Transverse colon (tissue), 4 donors: ENCODE data around the gene KCTD21. TPM values are rescaled to one million over a fixed set of nuclear protein-coding genes. Genes with fewer than 3 reads are reported as not detected.

Experiments used
- DNase-seq: peaks from one replicate; pipeline ENCODE4 v3.0.0-alpha.2; 2019
- H3K27ac ChIP-seq, 4 donors: fragments of 200-600 bp; sonication (generic); 2 replicates each; pipeline ENCODE4 v1.5.1; 2016 to 2018; ENCODE audit warnings: inconsistent platforms in 4 of 4
- H3K27me3 ChIP-seq: fragments of 200-600 bp; sonication (generic); 2 replicates; pipeline ENCODE4 v1.5.1; 2017; ENCODE audit warnings: inconsistent platforms
- H3K36me3 ChIP-seq, 4 donors: fragments of 200-600 bp; sonication (generic); 2 replicates each; pipeline ENCODE4 v1.5.1; 2017 to 2019; ENCODE audit warnings: inconsistent platforms in 4 of 4
- H3K4me1 ChIP-seq, 4 donors: fragments of 200-600 bp; sonication (generic); 2 replicates each; pipeline ENCODE4 v1.5.1; 2017 to 2020; ENCODE audit warnings: inconsistent platforms in 4 of 4
- H3K4me3 ChIP-seq, 4 donors: fragments of 200-600 bp; sonication (generic); 1 replicate in 1 of 4; 2 replicates in 3 of 4; pipeline versions ENCODE4 v1.5.1 to v1.6.1; 2017 to 2019; ENCODE audit warnings: inconsistent platforms in 4 of 4
- H3K9me3 ChIP-seq, 2 donors: fragments of 200-600 bp; sonication (generic); 2 replicates each; pipeline ENCODE4 v1.5.1; 2017 to 2019; ENCODE audit warnings: inconsistent platforms in 2 of 2
- EP300 ChIP-seq: sonication (generic); formaldehyde crosslinking; IDR thresholded peaks from one replicate; pipeline ENCODE4 v1.6.1; 2017; ENCODE audit warnings: antibody characterized with exemption, low read depth
- POLR2A ChIP-seq: fragments of 450-650 bp; IDR thresholded peaks from one replicate; pipeline ENCODE4 v1.6.1; 2016; ENCODE audit warnings: antibody characterized with exemption, mild to moderate bottlenecking, moderate library complexity
- POLR2AphosphoS5 ChIP-seq, 3 donors: sonication (generic); formaldehyde crosslinking; IDR thresholded peaks; one replicate each; pipeline ENCODE4 v1.6.1; 2016; ENCODE audit warnings: antibody characterized with exemption in 3 of 3
- WGBS, 2 donors: methylation state at CpG; one replicate each; pipeline ENCODE4 v1.1.5; 2018; ENCODE audit warnings: low coverage in 1 of 2; 5-methylcytosine and 5-hydroxymethylcytosine counted together
- in situ Hi-C, 4 donors: fragments of 200-750 bp; cut with MboI; loops; one replicate each; pipeline versions ENCODE4 v1.15.0 to v1.15.1; 2017; ENCODE audit warnings: low sequenced_read_pairs in 3 of 4, low pct_ligation_motif_present in 1 of 4, low pct_unique_long_range_greater_than_20kb in 1 of 4
- intact Hi-C: fragments of 100-400 bp; cut with DNase I; formaldehyde crosslinking; loops from one replicate; pipeline ENCODE4 v1.15.1; 2023; ENCODE audit warnings: low total_unique reads
- total RNA-seq, 4 donors: library from RNA; depleted of rRNA; stranded (reverse); fragments of >200 nt; gene quantifications; one replicate each; pipeline ENCODE4 v1.1.0, GENCODE V29; 2016
- TF ChIP-seq, protein P1 (sequence below), 5 experiments: fragments of 200-600 bp in 3 of 5; fragments of 450-650 bp in 2 of 5; sonication (generic) in 3 of 5; IDR thresholded peaks; 1 replicate in 2 of 5; 2 replicates in 3 of 5; pipeline ENCODE4 v1.5.1; 2016 to 2017; ENCODE audit warnings: antibody characterized with exemption in 5 of 5, inconsistent platforms in 3 of 5, mild to moderate bottlenecking in 2 of 5, moderate library complexity in 1 of 5

The KCTD21 gene
- total RNA-seq, 4 donors from 2014 or later, result 10.9 to 55.0 (median 29.2) TPM

DNA sequence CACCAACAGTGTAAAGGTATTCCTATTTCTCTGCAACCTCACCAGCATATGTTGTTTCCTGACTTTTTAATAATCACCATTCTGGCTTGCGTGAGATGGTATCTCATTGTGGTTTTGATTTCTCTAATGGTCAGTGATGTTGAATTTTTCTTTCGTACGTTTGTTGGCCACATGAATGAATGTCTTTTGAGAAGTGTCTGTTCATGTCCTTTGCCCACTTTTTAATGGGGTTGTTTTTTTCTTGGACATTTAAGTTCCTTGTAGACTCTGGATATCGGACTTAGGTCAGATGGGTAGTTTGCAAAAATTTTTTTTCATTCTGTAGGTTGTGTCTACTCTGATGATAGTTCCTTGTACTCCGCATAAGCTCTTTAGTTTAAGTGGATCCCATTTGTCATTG lies 23.1 kb upstream of the KCTD21 start:
- H3K27me3 ChIP-seq, result no peaks in the 10 kb centered on the region
- no peak overlapping the region for H3K4me3 ChIP-seq
- DNase-seq, result no peak
- TF ChIP-seq EP300 (no peak), POLR2AphosphoS5 (IDR thresholded peaks at IDR 0.05) (no peak), POLR2A (no peak)
- TF ChIP-seq, protein P1, sequence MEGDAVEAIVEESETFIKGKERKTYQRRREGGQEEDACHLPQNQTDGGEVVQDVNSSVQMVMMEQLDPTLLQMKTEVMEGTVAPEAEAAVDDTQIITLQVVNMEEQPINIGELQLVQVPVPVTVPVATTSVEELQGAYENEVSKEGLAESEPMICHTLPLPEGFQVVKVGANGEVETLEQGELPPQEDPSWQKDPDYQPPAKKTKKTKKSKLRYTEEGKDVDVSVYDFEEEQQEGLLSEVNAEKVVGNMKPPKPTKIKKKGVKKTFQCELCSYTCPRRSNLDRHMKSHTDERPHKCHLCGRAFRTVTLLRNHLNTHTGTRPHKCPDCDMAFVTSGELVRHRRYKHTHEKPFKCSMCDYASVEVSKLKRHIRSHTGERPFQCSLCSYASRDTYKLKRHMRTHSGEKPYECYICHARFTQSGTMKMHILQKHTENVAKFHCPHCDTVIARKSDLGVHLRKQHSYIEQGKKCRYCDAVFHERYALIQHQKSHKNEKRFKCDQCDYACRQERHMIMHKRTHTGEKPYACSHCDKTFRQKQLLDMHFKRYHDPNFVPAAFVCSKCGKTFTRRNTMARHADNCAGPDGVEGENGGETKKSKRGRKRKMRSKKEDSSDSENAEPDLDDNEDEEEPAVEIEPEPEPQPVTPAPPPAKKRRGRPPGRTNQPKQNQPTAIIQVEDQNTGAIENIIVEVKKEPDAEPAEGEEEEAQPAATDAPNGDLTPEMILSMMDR (IDR thresholded peaks at IDR 0.05), result no peak
- no peaks in the 10 kb centered on the region for H3K4me1 ChIP-seq
- WGBS, 2 donors, result 89 to 91% methylated on average over 5 of the region's 5 CpGs
- intact Hi-C loops, result no loop called here
- no peaks in the 10 kb centered on the region for H3K9me3 ChIP-seq
- H3K27ac ChIP-seq, result no peak overlapping the region
- H3K36me3 ChIP-seq, result peaks cover 0 to 5% (median 1%) of the 10 kb centered on the region in 4 donors
- in situ Hi-C loops, result no loop called here

DNA sequence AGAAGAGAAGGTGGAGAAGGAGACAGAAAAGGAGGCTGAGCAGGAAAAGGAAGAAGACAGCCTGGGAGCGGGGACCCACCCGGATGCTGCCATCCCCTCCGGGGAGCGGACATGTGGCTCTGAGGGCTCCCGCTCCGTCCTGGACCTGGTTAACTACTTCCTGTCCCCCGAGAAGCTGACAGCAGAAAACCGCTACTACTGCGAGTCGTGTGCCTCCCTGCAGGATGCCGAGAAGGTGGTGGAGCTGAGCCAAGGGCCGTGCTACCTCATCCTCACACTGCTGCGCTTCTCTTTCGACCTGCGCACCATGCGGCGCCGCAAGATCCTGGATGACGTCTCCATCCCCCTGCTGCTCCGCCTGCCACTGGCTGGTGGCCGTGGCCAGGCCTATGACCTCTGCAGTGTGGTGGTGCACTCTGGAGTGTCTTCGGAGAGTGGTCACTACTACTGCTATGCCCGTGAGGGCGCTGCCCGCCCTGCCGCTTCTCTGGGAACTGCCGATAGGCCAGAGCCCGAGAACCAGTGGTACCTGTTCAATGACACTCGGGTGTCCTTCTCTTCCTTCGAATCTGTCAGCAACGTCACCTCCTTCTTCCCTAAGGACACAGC lies 21.7 kb upstream of the KCTD21 start:
- TF ChIP-seq POLR2A (no peak), POLR2AphosphoS5 (IDR thresholded peaks at IDR 0.05) (no peak), EP300 (no peak)
- TF ChIP-seq, protein P1 (IDR thresholded peaks at IDR 0.05), result no peak
- H3K9me3 ChIP-seq, result no peaks in the 10 kb centered on the region
- in situ Hi-C loops, result no loop called here

DNA sequence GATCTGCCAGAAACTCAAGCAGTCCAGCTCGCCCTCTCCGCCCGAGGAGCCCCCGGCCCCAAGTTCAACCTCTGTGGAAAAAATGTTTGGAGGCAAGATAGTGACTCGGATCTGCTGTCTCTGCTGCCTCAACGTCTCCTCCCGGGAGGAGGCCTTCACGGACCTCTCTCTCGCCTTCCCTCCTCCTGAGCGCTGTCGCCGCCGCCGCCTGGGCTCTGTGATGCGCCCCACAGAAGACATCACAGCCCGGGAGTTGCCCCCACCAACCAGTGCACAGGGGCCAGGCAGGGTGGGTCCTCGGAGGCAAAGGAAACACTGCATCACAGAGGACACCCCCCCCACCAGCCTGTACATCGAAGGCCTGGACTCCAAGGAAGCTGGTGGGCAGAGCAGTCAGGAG lies 21.1 kb upstream of the KCTD21 start:
- 93% methylated on average over 18 of the region's 18 CpGs; no CpG with 5 or more reads in 1 of the 2 donors for WGBS, 2 donors
- intact Hi-C loops, result no loop called here
- no peaks in the 10 kb centered on the region for H3K9me3 ChIP-seq
- no peaks in the 10 kb centered on the region for H3K27me3 ChIP-seq
- TF ChIP-seq POLR2A (no peak), EP300 (no peak), POLR2AphosphoS5 (IDR thresholded peaks at IDR 0.05) (no peak)
- TF ChIP-seq, protein P1 (IDR thresholded peaks at IDR 0.05), result no peak
- H3K27ac ChIP-seq, result no peak overlapping the region
- H3K36me3 ChIP-seq, result peaks cover 0 to 5% (median 0%) of the 10 kb centered on the region in 4 donors
- in situ Hi-C loops, result no loop called here
- no peak for DNase-seq
- H3K4me3 ChIP-seq, result no peak overlapping the region
- no peaks in the 10 kb centered on the region for H3K4me1 ChIP-seq

More for the DNA sequence above, 21.7 kb upstream of the KCTD21 start:
- H3K27me3 ChIP-seq, result no peaks in the 10 kb centered on the region
- peaks cover 0 to 5% (median 0%) of the 10 kb centered on the region in 4 donors for H3K36me3 ChIP-seq
- H3K4me3 ChIP-seq, result no peak overlapping the region
- H3K4me1 ChIP-seq, result no peaks in the 10 kb centered on the region
- 93% methylated on average over 31 of the region's 31 CpGs; no CpG with 5 or more reads in 1 of the 2 donors for WGBS, 2 donors
- intact Hi-C loops, result no loop called here
- no peak for DNase-seq
- no peak overlapping the region for H3K27ac ChIP-seq

DNA sequence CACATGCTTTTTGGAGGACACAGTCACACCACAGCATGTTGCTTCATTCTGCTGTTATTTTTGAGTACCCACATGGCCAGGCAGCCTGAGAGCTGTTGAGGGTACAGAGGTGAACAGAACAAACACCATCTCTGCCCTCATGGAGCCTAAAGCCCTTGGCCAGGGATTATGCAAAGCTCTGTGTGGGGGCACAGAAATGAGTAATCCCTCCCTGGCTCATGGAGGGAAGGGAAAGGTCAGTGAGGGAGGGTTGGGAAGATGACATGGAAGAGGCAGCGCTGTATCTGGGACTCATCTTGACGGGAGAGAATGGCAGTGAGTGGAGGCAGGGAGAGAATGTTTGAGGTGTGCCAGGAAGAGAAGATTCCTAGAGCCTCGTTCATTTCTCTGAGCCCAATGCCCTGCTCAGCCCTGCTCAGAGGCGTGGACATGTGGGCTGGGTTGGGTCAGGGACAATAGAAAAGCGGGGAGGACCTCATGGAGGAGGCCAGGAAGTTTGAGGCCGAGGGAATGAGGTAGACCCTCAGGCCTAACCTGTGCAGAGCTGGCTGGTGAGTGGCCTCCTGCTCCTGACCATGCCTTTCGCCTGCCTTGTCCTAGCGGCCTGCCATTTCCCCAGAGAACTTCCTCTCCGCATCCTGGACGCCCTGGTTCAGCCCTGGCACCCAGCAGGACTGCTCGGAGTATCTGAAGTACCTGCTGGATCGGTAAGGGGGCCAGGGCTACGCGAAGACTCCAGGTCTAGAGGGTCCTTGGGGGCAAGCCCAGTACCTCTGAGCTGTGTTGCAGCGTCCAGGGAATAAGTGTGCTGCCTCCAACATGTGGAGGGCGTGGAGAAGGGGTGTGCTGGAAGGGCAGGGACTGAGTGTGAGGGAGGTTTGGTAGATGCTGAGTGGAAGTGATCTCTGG lies 20.1 kb upstream of the KCTD21 start:
- in situ Hi-C loops, result no loop called here
- Histone ChIP-seq H3K27me3 (no peaks in the 10 kb centered on the region), H3K9me3 (no peaks in the 10 kb centered on the region), H3K4me3 (no peak overlapping the region), H3K27ac (no peak overlapping the region), H3K36me3 (peaks cover 0 to 5% (median 0%) of the 10 kb centered on the region in 4 donors), H3K4me1 (no peaks in the 10 kb centered on the region)
- DNase-seq, result no peak
- 89 to 100% methylated on average over 4 to 16 of the region's 16 CpGs for WGBS, 2 donors
- intact Hi-C loops, result no loop called here
- TF ChIP-seq EP300, result no peak
- TF ChIP-seq, protein P1 (IDR thresholded peaks at IDR 0.05), result no peak
- no peak for TF ChIP-seq POLR2A
- TF ChIP-seq POLR2AphosphoS5 (IDR thresholded peaks at IDR 0.05), result no peak
